Neural cell (in vitro differentiated cells): ENCODE results near the gene OSTC.

Source experiments
- CTCF ChIP-seq: fragments of 450-650 bp; IDR thresholded peaks from 2 replicates; pipeline ENCODE4 v1.5.1; 2014; ENCODE audit warnings: antibody characterized with exemption, mild to moderate bottlenecking, moderate library complexity; ENCODE audit not compliant: poor library complexity, severe bottlenecking
- EP300 ChIP-seq: fragments of 450-650 bp; conservative IDR thresholded peaks from 2 replicates; pipeline ENCODE4 v1.6.1; 2014; ENCODE audit warnings: antibody characterized with exemption, mild to moderate bottlenecking, moderate library complexity; ENCODE audit not compliant: poor library complexity, severe bottlenecking
- EZH2 ChIP-seq: fragments of 200-600, 300-800 bp; shearing (Covaris generic), sonication (generic); IDR thresholded peaks from 2 replicates; pipeline ENCODE4 v1.6.1; 2014; ENCODE audit warnings: antibody characterized with exemption, low read length, borderline replicate concordance, mild to moderate bottlenecking; ENCODE audit not compliant: insufficient read depth, poor library complexity, severe bottlenecking
- MXI1 ChIP-seq: fragments of 450-650 bp; conservative IDR thresholded peaks from 2 replicates; pipeline ENCODE4 v1.6.1; 2014; ENCODE audit warnings: antibody characterized with exemption, mild to moderate bottlenecking; ENCODE audit not compliant: poor library complexity, severe bottlenecking
- POLR2AphosphoS5 ChIP-seq: IDR thresholded peaks from 2 replicates; pipeline ENCODE4 v1.6.1; 2012
- REST ChIP-seq: IDR thresholded peaks from 2 replicates; pipeline ENCODE4 v1.6.1; 2012; ENCODE audit warnings: borderline replicate concordance

- TF ChIP-seq CTCF = no peak
- TF ChIP-seq POLR2AphosphoS5 = no peak
- no peak for TF ChIP-seq EZH2
- no peak for TF ChIP-seq MXI1
- no peak for TF ChIP-seq REST
- TF ChIP-seq EP300 = no peak
Observed at GRCh38 chr4:108674356-108674977, 24.1 kb downstream of the OSTC start.
